SJSA1 (cell line): ENCODE results near the gene LRGUK. TPM values are rescaled to one million over a fixed set of nuclear protein-coding genes. Genes with fewer than 3 reads are reported as not detected.
"Not testable (repeated sequence)": the region's sequence is repeated elsewhere in the genome, so short reads cannot be mapped to it uniquely, and the experiment has no call there.

Experiments
- DNase-seq, 2 experiments: peaks; one replicate each; pipeline ENCODE4 v3.0.0-alpha.2; 2015 to 2020; ENCODE audit warnings: low spot score in 2 of 2, low read depth in 1 of 2
- H3K27ac ChIP-seq: fragments of 250-450 bp; sonication (Bioruptor Pico); 2 replicates; pipeline ENCODE4 v1.5.1; 2020; ENCODE audit warnings: mild to moderate bottlenecking, moderate library complexity
- H3K27me3 ChIP-seq: fragments of 250-450 bp; sonication (Bioruptor Pico); replicated peaks from 2 replicates; pipeline ENCODE4 v1.5.1; 2020; ENCODE audit warnings: mild to moderate bottlenecking, moderate library complexity
- H3K36me3 ChIP-seq: fragments of 250-450 bp; sonication (Bioruptor Pico); 2 replicates; pipeline ENCODE4 v1.5.1; 2020; ENCODE audit warnings: mild to moderate bottlenecking
- H3K4me1 ChIP-seq: fragments of 250-450 bp; sonication (Bioruptor Pico); replicated peaks from 2 replicates; pipeline ENCODE4 v1.6.1; 2021; ENCODE audit warnings: mild to moderate bottlenecking
- H3K4me3 ChIP-seq: fragments of 250-450 bp; sonication (Bioruptor Pico); 2 replicates; pipeline ENCODE4 v1.5.1; 2020; ENCODE audit warnings: mild to moderate bottlenecking
- H3K9me3 ChIP-seq: fragments of 250-450 bp; sonication (Bioruptor Pico); replicated peaks from 2 replicates; pipeline ENCODE4 v1.5.1; 2020; ENCODE audit warnings: mild to moderate bottlenecking
- total RNA-seq: library from RNA; depleted of rRNA; stranded (reverse); fragments of >200 nt; shearing (Covaris generic); gene quantifications from 2 replicates; pipeline ENCODE4 v1.2.3, GENCODE V29; 2014

The LRGUK gene
- total RNA-seq, 1 experiment from 2014 or later: 0.05 TPM

DNA sequence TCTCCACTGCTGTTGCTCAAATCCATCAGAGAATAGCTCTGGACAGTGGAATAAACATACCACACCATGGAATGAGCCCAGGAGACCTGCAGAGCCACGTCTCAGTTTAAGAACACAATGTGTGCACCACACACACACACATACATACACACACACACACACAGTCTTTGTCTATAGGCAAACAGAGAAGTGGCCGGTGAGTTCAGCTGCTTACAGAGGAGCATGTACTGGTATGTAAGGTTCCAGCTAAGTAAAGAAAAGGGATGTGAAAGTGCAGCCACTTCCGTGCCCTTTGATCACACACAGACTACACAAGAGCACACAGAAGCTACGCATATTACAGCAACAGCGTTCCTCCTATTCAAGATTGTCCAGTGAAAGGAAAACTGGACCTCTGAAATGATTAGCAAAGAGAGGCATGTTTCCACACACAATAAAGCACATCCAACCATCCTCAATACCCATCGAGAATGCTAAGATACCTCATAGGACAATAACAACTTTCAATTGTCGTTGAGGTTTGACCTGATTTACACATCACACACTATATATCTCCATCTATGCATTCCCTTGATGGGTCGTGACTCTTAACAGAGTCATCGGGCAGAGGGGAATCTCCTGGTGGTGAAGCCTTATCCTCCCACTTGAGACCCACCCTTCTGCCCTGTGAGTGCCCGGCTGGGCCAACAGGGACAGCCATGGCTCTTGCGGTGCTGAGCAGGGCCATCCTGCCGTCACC, 166.0 kb downstream of the LRGUK start:
- Histone ChIP-seq H3K36me3 (peaks cover 21% of the 10 kb centered on the region), H3K4me3 (no peak overlapping the region), H3K27ac (no peak overlapping the region), H3K4me1 (no peaks in the 10 kb centered on the region), H3K9me3 (no peaks in the 10 kb centered on the region), H3K27me3 (0 out of 2 replicates have a peak, but pooled peaks cover 11% of the 10 kb centered on the region)
- no peak for DNase-seq

DNA sequence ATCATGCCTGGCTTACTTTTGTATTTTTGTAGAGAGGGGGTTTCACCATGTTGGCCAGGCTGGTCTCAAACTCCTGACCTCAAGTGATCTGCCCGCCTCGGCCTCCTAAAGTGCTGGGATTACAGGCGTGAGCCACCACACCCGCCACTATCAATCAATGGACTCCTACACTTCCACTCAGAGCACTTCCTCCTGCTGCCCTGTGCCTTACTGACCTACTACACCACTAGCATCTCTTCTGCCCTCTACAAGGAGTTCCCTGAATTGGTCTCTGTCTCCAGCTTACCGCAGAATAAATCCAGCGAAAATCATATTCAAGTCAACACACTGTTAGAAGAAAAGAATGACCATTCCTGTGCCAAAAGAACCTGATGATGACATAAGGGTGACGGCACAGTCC, 168.8 kb downstream of the LRGUK start:
- not testable (repeated sequence) for H3K27ac ChIP-seq, H3K4me3 ChIP-seq, DNase-seq, H3K27me3 ChIP-seq, H3K4me1 ChIP-seq, H3K9me3 ChIP-seq
- H3K36me3 ChIP-seq: peaks cover 35% of the 10 kb centered on the region

DNA sequence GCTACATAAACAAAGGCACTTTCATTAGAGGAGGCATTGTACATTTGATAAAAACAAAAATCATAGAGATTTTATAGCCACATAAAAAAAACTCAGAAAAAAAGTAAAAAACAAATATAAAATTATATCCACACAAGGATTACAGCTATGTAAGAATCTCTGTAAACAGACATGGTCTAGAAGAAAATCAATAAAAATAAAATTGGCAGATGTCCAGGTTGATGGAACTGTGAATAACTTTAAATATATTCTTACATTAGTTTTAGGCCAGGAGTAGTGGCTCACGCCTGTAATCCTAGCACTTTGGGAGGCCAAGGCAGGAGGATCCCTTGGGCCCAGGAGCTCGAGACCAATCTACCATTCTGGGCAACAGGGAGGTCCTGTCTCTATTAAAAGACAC, 170.3 kb downstream of the LRGUK start:
- no peaks in the 10 kb centered on the region for H3K4me1 ChIP-seq
- peaks cover 49% of the 10 kb centered on the region for H3K36me3 ChIP-seq
- H3K27ac ChIP-seq: no peak overlapping the region
- no peak overlapping the region for H3K4me3 ChIP-seq
- no peaks in the 10 kb centered on the region for H3K27me3 ChIP-seq
- no peak for DNase-seq
- H3K9me3 ChIP-seq: no peaks in the 10 kb centered on the region

DNA sequence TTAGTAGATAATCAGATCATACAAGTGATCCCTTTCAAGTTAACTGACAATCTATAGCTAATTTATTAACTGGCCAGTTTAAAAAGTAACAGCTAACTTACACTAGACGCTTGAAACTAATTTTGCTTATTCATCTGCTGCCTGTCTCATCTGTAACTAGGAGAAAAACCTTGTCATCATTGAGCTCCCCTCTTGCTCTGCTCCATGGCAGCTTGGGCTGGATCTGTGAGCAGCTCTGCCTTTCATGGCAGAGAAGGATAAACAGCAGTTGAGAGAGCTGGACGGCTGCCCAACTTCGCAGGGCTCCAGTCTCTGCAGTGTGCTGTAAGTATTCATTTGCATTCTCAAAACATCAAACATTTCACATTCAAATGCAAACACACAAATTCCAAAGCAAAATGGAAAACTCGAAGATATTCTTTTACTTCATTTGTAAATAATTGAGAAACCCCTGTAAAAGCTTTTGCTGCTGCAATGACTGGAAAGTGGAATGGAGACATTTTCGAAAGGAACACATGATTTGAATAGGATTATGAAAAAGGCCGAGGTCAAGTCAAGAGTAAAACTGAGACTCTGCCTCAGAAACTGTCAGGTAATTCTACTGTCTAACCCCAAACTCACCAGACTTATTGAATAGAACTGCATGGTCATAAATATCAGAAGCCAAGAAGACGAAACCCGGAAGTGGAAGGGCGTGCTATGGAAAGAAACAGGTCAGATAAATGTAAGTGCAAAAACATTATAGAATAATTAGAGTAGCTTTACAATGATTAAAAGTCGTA, 172.0 kb downstream of the LRGUK start:
- H3K9me3 ChIP-seq: no peaks in the 10 kb centered on the region
- no peak overlapping the region for H3K27ac ChIP-seq
- H3K27me3 ChIP-seq: no peaks in the 10 kb centered on the region
- DNase-seq: no peak
- H3K36me3 ChIP-seq: peaks cover 54% of the 10 kb centered on the region
- H3K4me1 ChIP-seq: no peaks in the 10 kb centered on the region
- H3K4me3 ChIP-seq: no peak overlapping the region

DNA sequence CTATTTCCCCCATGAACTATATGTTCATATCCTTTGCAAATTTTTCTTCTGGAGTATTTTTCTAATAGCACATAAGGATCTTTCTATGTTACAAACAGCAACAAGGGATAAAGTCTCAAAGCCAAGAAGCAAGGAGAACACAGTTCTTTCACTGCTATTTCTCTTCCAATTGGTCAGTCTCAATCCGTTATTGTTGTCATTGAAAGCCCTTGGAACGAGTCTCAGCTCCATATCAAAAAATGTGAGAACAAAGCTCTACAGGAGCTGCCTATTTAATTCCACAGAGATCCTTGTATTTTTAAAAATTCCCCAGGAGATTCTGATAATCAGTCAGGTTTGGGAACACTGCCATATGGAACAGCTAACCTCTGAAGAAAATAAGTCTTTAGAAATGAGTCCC, 173.8 kb downstream of the LRGUK start:
- no peaks in the 10 kb centered on the region for H3K9me3 ChIP-seq
- no peak overlapping the region for H3K27ac ChIP-seq
- H3K4me1 ChIP-seq: no peaks in the 10 kb centered on the region
- peaks cover 58% of the 10 kb centered on the region for H3K36me3 ChIP-seq
- no peak overlapping the region for H3K4me3 ChIP-seq
- DNase-seq: no peak
- no peaks in the 10 kb centered on the region for H3K27me3 ChIP-seq

DNA sequence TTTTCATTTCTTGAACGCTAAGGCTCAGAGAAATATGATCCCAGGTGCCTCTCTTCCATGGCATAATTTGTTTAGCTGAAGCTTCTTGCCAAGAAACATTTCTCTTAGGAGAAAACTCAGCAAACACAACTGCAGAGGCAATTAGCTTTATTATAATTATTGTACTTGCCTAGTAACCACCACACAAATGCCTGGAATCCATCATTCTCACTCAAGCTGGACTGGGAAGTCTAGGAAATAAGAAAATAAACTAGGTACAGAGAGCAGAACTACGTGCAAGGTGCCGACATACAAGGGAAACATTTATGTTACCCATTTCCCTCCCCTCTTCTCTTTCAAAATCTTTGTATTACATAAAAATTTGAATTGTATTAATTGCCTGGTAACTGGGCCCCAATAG, 174.5 kb downstream of the LRGUK start:
- no peak overlapping the region for H3K4me3 ChIP-seq
- H3K4me1 ChIP-seq: no peaks in the 10 kb centered on the region
- H3K36me3 ChIP-seq: peaks cover 54% of the 10 kb centered on the region
- no peaks in the 10 kb centered on the region for H3K9me3 ChIP-seq
- no peak overlapping the region for H3K27ac ChIP-seq
- H3K27me3 ChIP-seq: no peaks in the 10 kb centered on the region
- no peak for DNase-seq

DNA sequence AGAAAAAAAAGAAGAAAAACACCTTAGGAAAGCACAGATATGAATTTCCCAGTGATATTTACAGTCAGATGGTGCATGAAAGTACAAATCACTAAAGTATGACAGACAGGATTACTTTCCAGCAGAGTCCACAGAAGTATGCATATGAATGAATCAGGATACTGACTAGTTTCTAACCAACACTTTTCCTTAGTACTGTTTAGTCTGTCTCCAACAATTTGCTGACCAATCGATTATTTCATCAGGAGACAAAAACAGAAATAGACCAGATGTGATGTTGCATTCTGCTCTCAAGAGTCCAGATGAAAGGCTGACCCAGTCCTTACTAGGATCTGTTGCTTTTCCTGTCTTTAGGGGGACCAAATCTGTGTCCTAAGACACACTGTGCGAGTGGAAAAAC, 175.0 kb downstream of the LRGUK start:
- no peak for DNase-seq
- Histone ChIP-seq H3K27ac (no peak overlapping the region), H3K4me1 (no peaks in the 10 kb centered on the region), H3K4me3 (no peak overlapping the region), H3K9me3 (no peaks in the 10 kb centered on the region), H3K36me3 (peaks cover 56% of the 10 kb centered on the region), H3K27me3 (no peaks in the 10 kb centered on the region)

DNA sequence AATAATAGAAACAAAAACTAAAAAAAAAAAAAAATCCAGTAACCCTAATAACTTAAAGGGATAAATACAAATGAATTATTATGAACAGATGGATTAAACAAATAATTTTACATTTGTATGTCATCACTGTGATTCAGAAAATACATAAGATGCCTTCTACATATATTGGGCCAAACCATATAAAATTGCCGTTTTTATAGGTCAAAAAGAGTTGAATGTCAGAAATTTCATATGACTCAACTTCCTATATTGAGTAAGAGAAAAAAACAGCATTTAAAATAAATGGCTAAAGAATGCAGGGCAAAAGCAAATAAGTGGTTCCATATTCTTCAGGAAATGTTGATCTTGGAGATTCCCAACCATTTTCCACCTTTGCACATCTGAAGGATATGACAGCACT, 180.2 kb downstream of the LRGUK start:
- DNase-seq: no peak
- no peak overlapping the region for H3K27ac ChIP-seq

DNA sequence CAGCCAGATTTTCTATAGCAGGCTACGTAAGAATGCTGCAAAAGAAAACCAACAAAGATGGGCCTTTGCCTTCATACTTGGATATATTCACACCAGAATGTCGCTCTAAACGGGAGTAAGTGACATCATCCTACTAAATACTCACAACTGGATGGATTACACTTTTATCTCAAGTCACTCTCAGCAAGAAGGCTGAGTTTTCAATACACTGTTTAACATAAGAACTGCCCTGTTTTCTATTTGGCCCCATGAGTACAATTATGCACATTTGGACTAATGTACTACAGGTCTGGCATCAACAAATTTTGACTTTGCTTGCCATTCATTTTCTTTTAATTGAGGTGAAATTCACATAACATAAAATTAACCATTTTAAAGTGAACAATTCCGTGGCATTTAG, 181.4 kb downstream of the LRGUK start:
- DNase-seq: no peak
- Histone ChIP-seq H3K36me3 (peaks cover 29% of the 10 kb centered on the region), H3K4me3 (no peak overlapping the region), H3K9me3 (no peaks in the 10 kb centered on the region), H3K27me3 (no peaks in the 10 kb centered on the region), H3K4me1 (no peaks in the 10 kb centered on the region), H3K27ac (no peak overlapping the region)

More for the DNA sequence above, 180.2 kb downstream of the LRGUK start:
- H3K4me3 ChIP-seq: no peak overlapping the region
- H3K27me3 ChIP-seq: no peaks in the 10 kb centered on the region
- H3K36me3 ChIP-seq: peaks cover 31% of the 10 kb centered on the region
- no peaks in the 10 kb centered on the region for H3K9me3 ChIP-seq
- no peaks in the 10 kb centered on the region for H3K4me1 ChIP-seq

DNA sequence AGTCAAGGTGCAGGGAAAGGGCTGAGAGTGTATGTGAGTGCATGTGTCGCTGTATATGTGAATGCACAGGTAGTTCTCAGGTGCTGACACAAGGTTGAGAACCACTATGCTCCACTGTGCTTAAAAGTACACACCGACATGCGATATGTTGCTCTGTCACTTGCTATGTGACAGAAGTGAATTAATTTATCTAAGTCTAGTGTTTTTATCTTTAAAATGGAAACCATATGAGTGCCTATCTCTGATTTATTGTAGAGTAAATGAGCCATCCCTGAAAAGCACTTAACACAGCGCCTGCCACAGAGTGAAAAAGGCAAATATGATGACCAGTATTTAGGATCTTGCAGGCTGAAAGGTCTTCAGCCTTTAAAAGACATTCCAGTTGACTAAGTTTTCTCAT, 184.7 kb downstream of the LRGUK start:
- H3K9me3 ChIP-seq: no peaks in the 10 kb centered on the region
- no peak for DNase-seq
- H3K27me3 ChIP-seq: no peaks in the 10 kb centered on the region
- H3K4me1 ChIP-seq: no peaks in the 10 kb centered on the region; the same call in 1 of the 2 replicates
- H3K4me3 ChIP-seq: no peak overlapping the region
- H3K36me3 ChIP-seq: peaks cover 11% of the 10 kb centered on the region
- H3K27ac ChIP-seq: no peak overlapping the region

DNA sequence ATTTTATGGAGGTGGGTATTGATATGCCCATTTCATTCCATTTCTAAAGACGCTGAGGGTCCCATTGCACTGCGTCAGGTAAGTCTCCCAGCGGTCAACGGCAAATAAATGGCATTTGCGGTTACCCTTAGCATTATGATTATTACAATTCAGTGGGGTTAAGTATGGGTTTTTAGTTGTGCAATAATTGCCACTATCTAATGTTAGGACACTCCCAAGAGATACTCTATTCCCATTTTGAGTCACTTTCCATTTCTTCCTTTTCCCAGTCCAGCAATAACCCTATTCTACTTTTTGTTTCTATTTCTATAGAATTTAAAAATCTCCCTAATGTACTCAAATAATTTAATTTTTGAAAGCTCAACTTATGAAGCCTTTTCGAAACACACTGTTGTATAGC, 185.6 kb downstream of the LRGUK start:
- no peaks in the 10 kb centered on the region; the same call in 1 of the 2 replicates for H3K4me1 ChIP-seq
- no peaks in the 10 kb centered on the region for H3K9me3 ChIP-seq
- H3K4me3 ChIP-seq: no peak overlapping the region
- H3K36me3 ChIP-seq: peaks cover 8% of the 10 kb centered on the region
- no peak overlapping the region for H3K27ac ChIP-seq
- H3K27me3 ChIP-seq: no peaks in the 10 kb centered on the region
- DNase-seq: no peak

DNA sequence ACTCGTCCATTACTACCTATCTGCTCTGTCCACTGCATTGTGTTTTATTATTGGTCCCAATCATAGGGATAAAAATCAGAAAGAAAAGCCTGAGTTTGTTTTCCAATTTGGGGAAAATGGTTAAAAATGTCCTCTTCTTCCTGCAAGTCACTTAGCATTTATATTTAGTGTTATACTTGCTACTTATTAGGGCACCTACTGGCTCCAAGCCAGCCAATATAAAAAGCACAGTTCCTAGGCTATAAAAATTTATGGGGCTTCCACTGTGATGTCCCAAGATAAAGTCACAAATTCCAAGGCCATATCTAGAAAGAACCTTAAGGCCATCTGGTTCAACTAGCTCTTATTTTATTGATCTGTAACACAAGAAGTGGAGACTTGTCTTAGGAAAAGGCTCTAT, 186.4 kb downstream of the LRGUK start:
- H3K27me3 ChIP-seq: no peaks in the 10 kb centered on the region
- H3K4me3 ChIP-seq: no peak overlapping the region
- H3K36me3 ChIP-seq: peaks cover 7% of the 10 kb centered on the region
- no peak for DNase-seq
- H3K9me3 ChIP-seq: no peaks in the 10 kb centered on the region
- H3K27ac ChIP-seq: no peak overlapping the region
- no peaks in the 10 kb centered on the region; the same call in 1 of the 2 replicates for H3K4me1 ChIP-seq
